Keratinocyte (primary cell): ENCODE results near the gene USP34.

Experiments used
- CTCF ChIP-seq, 3 experiments: IDR thresholded peaks in 1 of 3; conservative IDR thresholded peaks in 1 of 3; optimal IDR thresholded peaks in 1 of 3; 2 replicates in 2 of 3; 3 replicates in 1 of 3; pipeline versions ENCODE3 to v1.5.1; 2011; ENCODE audit warnings: low read length in 3 of 3, mild to moderate bottlenecking in 3 of 3, moderate library complexity in 2 of 3, control low read depth in 1 of 3, inconsistent platforms in 1 of 3; ENCODE audit not compliant: insufficient read depth in 2 of 3; ENCODE audit errors: extremely low read depth in 1 of 3
- EZH2 ChIP-seq: IDR thresholded peaks from one replicate; pipeline ENCODE4 v1.6.1; 2012; ENCODE audit warnings: inconsistent platforms, mild to moderate bottlenecking, low read length, moderate library complexity

- TF ChIP-seq CTCF (optimal IDR thresholded peaks at IDR 0.05 in 1 of 3, IDR thresholded peaks at IDR 0.05 in 1 of 3, conservative IDR thresholded peaks at IDR 0.05 in 1 of 3; ENCODE audit: extremely low read depth in 1 of 3, insufficient read depth in 2 of 3, low read length in 3 of 3) (no peak), EZH2 (no peak)
These were observed 117.0 kb downstream of the USP34 start for GRCh38 chr2:61353909-61354308.
